GM18502 (cell line): ENCODE results near the gene ERI3.

Source experiments
- ATAC-seq: cut with Tn5 transposase; IDR thresholded peaks from one replicate; pipeline ENCODE4 v1.9.1; 2021; ENCODE audit warnings: mild to moderate bottlenecking; ENCODE audit not compliant: unreplicated experiment, poor library complexity

The ERI3 gene

GRCh38 chr1:44242746-44243145 is 112.3 kb downstream of the ERI3 start:
- ATAC-seq: no peak

GRCh38 chr1:44240802-44241671 is 114.0 kb downstream of the ERI3 start:
- no peak for ATAC-seq

GRCh38 chr1:44239961-44240371 is 115.1 kb downstream of the ERI3 start:
- ATAC-seq: no peak

- ATAC-seq: no peak
Measured at GRCh38 chr1:44239331-44239960, 115.6 kb downstream of the ERI3 start.

- no peak for ATAC-seq
Measured at GRCh38 chr1:44238660-44239059, 116.4 kb downstream of the ERI3 start.

GRCh38 chr1:44237721-44238457 is 117.2 kb downstream of the ERI3 start:
- ATAC-seq: no peak

GRCh38 chr1:44236490-44237272 is 118.4 kb downstream of the ERI3 start:
- no peak for ATAC-seq

- ATAC-seq: no peak
Measured at GRCh38 chr1:44235808-44236207, 119.2 kb downstream of the ERI3 start.

- no peak for ATAC-seq
Measured at GRCh38 chr1:44233593-44233992, 121.5 kb downstream of the ERI3 start.

GRCh38 chr1:44230796-44231195 is 124.3 kb downstream of the ERI3 start:
- no peak for ATAC-seq

GRCh38 chr1:44229435-44230167 is 125.5 kb downstream of the ERI3 start:
- no peak for ATAC-seq

GRCh38 chr1:44228218-44228617 is 126.8 kb downstream of the ERI3 start:
- ATAC-seq: no peak

GRCh38 chr1:44227211-44227610 is 127.8 kb downstream of the ERI3 start:
- no peak for ATAC-seq

GRCh38 chr1:44225761-44226160 is 129.3 kb downstream of the ERI3 start:
- no peak for ATAC-seq

GRCh38 chr1:44223187-44223610 is 131.9 kb downstream of the ERI3 start:
- ATAC-seq: no peak

- ATAC-seq: no peak
Measured at GRCh38 chr1:44222397-44223186, 132.5 kb downstream of the ERI3 start.

- ATAC-seq: no peak
Measured at GRCh38 chr1:44221769-44222168, 133.3 kb downstream of the ERI3 start.

- ATAC-seq: no peak
Measured at GRCh38 chr1:44220755-44221154, 134.3 kb downstream of the ERI3 start.
